GM12801 (cell line): ENCODE measurements around the gene SLC25A34.

Experiments
- TF ChIP-seq, protein P1 (sequence below): IDR thresholded peaks from one replicate; pipeline ENCODE4 v1.5.1; 2011; ENCODE audit warnings: control low read depth; ENCODE audit not compliant: insufficient read length; ENCODE audit errors: extremely low read depth

The SLC25A34 gene

DNA sequence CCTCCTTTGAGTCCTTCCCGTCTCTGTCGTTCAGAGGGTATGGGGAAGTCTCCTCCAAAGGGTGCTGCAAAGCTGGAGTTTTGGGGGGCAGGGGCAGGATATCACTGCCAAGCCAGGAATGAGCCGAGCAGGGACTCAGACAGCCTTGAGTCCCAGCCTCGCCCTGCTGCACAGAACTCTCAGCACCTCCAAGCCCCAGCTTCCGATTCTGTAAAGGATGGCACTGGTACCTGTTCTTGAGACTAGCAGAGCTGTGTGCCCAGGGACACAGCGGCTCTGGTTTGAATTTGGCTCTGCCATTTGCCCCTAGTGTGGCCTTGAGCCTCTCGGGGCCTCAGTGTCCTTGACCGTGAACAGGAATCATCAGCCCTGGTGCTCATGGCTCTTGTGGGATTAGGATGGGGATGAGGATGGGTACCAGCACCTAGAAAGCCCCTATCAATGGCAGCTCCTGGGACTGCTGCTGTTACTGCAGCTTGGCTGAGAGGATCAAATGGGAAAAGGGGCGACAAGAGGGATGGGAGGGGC lies 21.0 kb downstream of the SLC25A34 start:
- TF ChIP-seq, protein P1, sequence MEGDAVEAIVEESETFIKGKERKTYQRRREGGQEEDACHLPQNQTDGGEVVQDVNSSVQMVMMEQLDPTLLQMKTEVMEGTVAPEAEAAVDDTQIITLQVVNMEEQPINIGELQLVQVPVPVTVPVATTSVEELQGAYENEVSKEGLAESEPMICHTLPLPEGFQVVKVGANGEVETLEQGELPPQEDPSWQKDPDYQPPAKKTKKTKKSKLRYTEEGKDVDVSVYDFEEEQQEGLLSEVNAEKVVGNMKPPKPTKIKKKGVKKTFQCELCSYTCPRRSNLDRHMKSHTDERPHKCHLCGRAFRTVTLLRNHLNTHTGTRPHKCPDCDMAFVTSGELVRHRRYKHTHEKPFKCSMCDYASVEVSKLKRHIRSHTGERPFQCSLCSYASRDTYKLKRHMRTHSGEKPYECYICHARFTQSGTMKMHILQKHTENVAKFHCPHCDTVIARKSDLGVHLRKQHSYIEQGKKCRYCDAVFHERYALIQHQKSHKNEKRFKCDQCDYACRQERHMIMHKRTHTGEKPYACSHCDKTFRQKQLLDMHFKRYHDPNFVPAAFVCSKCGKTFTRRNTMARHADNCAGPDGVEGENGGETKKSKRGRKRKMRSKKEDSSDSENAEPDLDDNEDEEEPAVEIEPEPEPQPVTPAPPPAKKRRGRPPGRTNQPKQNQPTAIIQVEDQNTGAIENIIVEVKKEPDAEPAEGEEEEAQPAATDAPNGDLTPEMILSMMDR, result no peak

DNA sequence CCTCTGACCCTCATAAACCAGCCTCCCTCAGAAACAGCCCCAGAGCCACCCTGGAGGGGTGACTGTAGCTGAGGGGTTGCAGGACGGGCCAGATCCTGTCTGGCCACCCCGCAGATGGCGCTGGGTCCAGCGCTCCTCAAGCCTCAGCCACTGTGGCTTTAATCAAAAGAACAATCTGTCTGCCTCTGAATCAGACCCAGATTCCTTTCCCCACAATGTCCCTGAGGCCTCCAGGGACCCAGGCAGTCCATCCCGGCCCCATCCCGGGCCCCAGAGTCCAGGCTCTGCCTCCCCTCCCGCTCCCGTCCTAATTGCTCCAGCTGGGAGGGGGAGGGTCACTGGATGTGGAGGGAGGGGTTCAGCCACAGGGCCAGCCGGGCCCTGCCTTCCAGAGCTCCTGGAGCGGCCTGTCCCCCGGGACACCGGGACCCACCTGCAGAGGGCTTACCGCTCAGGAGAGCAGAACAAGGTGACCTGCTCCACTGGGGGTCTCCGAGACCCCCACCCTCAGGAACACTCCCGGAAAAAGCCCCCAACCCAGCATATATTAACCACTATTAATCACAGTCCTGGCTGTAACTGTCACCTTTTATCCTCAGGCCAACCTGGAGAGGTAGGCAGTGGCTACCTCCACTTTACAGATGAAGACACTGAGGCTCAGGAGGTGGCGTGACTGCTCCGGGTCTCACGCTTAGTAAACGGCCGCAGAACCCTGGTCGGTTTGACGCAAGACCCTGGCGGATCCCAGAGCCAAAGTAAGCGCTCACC lies 21.7 kb downstream of the SLC25A34 start:
- TF ChIP-seq, protein P1, result no peak

DNA sequence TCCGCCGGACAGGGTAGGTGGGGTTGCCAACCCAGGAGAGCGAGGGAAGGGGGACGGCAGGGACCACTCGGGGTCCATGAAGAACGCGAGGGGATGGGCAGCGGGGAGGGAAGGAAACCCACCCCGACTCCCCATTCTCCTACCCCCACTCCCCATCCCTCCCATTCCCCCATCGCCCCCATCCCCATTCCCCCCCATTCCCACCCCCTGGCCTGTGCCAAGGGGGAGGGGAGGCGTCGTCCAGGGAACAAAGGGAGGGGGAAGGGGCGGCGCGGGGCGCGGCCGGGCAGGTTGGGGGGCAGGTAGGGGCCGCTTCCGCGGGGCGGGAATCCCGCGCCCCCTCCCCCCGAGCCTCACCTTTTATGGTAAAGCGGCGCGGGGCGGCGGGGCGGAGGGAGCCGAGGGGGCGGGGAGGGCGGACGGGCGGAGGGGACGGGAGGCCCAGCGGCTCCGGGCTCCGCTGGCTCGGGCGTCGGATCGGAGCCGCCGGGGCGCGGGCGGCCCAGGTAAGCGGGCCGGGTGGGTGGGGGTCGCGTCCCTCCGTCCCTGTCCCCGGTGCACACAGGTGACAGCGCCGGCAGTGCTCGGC lies 22.4 kb downstream of the SLC25A34 start, which contains the start of gene FBLIM1:
TSS of gene FBLIM1 (plus strand) at position 453 of the 589 bp plus-strand sequence. CDS start 6,189 bp downstream, outside the sequence.
- TF ChIP-seq, protein P1, result no peak

DNA sequence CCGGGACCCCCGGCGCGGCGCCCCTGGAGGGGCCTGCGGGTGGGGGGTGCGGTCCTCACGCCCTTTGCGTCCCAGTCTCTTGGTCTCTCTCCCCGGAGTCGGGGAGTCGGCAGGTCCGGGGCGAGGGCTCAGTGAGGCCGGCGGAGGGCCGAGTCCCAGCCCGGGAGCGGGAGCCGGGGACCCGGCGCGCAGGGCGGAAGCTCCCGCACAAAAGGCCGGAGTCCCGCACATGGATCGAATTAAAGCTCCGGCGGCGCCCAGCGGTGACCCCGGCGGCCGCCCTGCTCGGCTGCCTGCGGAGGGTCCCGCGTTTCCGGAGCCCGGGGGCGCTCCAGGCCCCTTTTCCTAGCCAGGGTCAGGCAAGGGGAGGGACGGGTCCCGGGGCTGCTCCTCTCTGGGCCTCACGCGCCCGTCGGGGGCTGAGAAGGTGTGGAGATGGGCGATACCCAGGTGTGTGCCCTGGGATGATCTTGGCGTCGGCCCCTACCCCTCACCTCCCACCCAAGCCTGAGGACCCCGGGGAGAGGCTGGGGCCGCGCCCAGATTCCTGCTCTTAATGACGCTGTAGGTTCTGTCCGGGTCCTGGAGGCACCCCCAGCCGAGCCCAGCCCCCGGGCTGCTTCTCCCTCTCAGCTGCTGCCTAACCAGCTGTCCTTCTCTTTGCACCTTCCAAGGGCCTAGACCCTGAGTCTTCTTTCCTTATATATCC lies 23.0 kb downstream of the SLC25A34 start:
- TF ChIP-seq, protein P1, result no peak

DNA sequence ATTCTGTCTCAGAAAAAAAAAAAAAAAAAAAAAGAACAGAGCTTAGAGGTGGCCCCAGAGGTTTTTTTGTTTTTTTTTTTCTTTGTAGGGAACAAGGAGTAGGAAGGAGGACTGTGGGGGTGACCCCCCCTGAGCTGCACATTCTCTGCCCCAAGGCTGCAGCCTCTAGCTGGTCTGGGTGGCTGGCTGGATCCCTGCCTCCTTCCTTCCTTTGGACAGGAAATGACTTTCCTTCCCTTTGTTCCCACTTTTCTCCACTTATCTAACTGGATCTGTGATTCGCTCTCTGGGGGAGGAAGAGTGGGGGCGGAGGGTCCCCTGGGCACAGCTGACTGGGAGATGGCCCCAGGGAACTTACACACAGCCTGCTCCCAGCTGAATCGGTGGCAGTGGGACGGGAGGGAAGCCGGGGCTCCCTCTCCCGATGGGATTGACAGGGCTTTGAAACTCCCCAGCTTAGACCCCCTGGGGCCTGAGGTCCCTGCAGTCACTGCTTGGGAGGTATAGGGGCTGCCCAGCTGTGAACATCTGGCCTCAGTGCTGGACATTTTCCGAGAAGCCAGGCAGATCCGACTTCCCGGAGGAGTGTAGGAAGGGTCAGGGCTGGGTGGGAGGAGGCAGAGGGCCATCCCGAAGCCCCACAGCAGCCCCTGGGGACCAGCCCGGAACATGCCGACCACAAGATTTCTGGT lies 24.6 kb downstream of the SLC25A34 start:
- TF ChIP-seq, protein P1, result no peak

DNA sequence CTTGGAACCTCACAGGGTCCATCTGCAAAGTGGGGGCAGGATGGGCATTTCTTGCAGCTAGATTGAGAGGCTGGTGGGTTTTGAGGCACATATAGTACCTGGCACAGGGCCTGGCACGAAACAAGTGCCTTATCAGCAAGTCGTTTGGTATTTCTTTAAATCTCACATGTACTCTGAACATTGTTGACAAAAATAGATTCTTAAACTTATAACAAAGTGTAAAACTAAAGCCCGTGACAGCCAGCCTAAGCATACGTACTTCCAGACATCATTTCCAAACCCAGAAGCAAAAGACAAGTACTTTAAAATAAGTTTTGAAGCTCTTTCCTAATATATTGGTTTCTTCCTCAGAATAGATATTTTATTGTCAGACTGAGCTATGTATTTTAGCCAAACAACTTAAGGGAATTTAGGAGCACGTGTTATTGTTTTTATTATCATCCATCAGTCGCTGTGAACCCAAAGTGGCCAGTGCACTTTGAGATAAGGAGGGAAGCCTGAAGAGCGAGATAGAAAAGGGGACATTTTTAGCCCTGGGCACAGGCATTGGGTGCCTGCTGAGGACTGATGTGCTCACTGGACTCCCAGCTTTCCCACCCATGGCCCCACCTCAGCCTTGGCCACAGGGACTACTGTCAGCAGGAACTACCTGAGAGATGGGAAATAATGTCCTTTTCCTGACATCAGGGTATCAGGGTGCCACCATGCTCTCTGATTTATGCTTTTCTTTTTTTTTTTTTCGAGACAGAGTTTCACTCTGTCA lies 25.5 kb downstream of the SLC25A34 start:
- TF ChIP-seq, protein P1, result no peak
